Measurements from ENCODE around the gene RYR1.

Gene RYR1

GRCh38 chr19:38475176-38475575, 41.7 kb downstream of the RYR1 start:
- no peak for DNase-seq (ENCODE audit: extremely low read depth, low read depth)
- no peak for TF ChIP-seq CTCF (IDR thresholded peaks at IDR 0.05; ENCODE audit: low read depth, low read length)

GRCh38 chr19:38478273-38478971, 44.9 kb downstream of the RYR1 start:
- DNase-seq (ENCODE audit: extremely low read depth, low read depth), result no peak
- TF ChIP-seq CTCF (IDR thresholded peaks at IDR 0.05; ENCODE audit: low read depth, low read length), result no peak; the same call in 1 of the 2 replicates

GRCh38 chr19:38482496-38482895, 49.0 kb downstream of the RYR1 start:
- DNase-seq (ENCODE audit: extremely low read depth, low read depth), result no peak

GRCh38 chr19:38483016-38483630, 49.6 kb downstream of the RYR1 start:
- TF ChIP-seq CTCF (IDR thresholded peaks at IDR 0.05; ENCODE audit: low read depth, low read length), result no peak
- no peak for DNase-seq (ENCODE audit: extremely low read depth, low read depth)

More at GRCh38 chr19:38482496-38482895, 49.0 kb downstream of the RYR1 start:
- no peak for TF ChIP-seq CTCF (IDR thresholded peaks at IDR 0.05; ENCODE audit: low read depth, low read length)

- DNase-seq (ENCODE audit: extremely low read depth, low read depth), result no peak
- no peak for TF ChIP-seq CTCF (IDR thresholded peaks at IDR 0.05; ENCODE audit: low read depth, low read length)
Observed at GRCh38 chr19:38484747-38485146, 51.3 kb downstream of the RYR1 start.

- no peak for TF ChIP-seq CTCF (IDR thresholded peaks at IDR 0.05; ENCODE audit: low read depth, low read length)
- no peak for DNase-seq (ENCODE audit: extremely low read depth, low read depth)
Observed at GRCh38 chr19:38485541-38486285, 52.2 kb downstream of the RYR1 start.
